GM23338 (cell line): Measurements from ENCODE around the gene SKIC2. TPM values are rescaled to one million over a fixed set of nuclear protein-coding genes. Genes with fewer than 3 reads are reported as not detected.

Source experiments
- ATAC-seq: fragments of 200-7000 bp; cut with Tn5 transposase; 3 replicates; pipeline ENCODE4 v1.9.1; 2020
- DNase-seq: peaks from one replicate; pipeline ENCODE4 v3.0.0-alpha.2; 2015; ENCODE audit warnings: low spot score
- H2AFZ ChIP-seq: fragments of 200-600 bp; sonication (generic); 2 replicates; pipeline ENCODE4 v1.8.0; 2016; ENCODE audit warnings: antibody characterized with exemption, mild to moderate bottlenecking, moderate library complexity
- H3F3A ChIP-seq: fragments of 200-600 bp; sonication (generic); replicated peaks from 2 replicates; pipeline ENCODE4 v1.8.0; 2017; ENCODE audit warnings: antibody characterized with exemption, mixed run types, low read depth
- H3K27ac ChIP-seq: fragments of 200-600 bp; sonication (generic); 2 replicates; pipeline ENCODE4 v1.6.1; 2016; ENCODE audit warnings: low read depth
- H3K27me3 ChIP-seq: fragments of 200-600 bp; sonication (generic); 2 replicates; pipeline ENCODE4 v1.8.0; 2016; ENCODE audit warnings: mild to moderate bottlenecking, mixed run types, moderate library complexity; ENCODE audit not compliant: insufficient read depth
- H3K36me3 ChIP-seq: fragments of 200-600 bp; sonication (generic); 2 replicates; pipeline ENCODE4 v1.8.0; 2016; ENCODE audit warnings: mild to moderate bottlenecking; ENCODE audit not compliant: insufficient read depth
- H3K4me1 ChIP-seq: fragments of 200-600 bp; sonication (generic); 2 replicates; pipeline ENCODE4 v1.8.0; 2016; ENCODE audit warnings: mild to moderate bottlenecking, moderate library complexity; ENCODE audit not compliant: insufficient read depth
- H3K4me2 ChIP-seq: fragments of 200-600 bp; sonication (generic); 2 replicates; pipeline ENCODE4 v1.7.1; 2017; ENCODE audit warnings: mixed run types
- H3K4me3 ChIP-seq: fragments of 200-600 bp; sonication (generic); 2 replicates; pipeline ENCODE4 v1.6.1; 2016; ENCODE audit warnings: mixed run types
- H3K79me2 ChIP-seq: fragments of 200-600 bp; sonication (generic); replicated peaks from 2 replicates; pipeline ENCODE4 v1.8.0; 2017; ENCODE audit warnings: mild to moderate bottlenecking; ENCODE audit not compliant: insufficient read depth
- H3K9me2 ChIP-seq: fragments of 200-600 bp; sonication (generic); 2 replicates; pipeline ENCODE4 v1.8.0; 2017; ENCODE audit not compliant: insufficient read depth
- H4K20me1 ChIP-seq: fragments of 200-600 bp; sonication (generic); replicated peaks from 2 replicates; pipeline ENCODE4 v1.8.0; 2017; ENCODE audit warnings: mild to moderate bottlenecking; ENCODE audit not compliant: insufficient read depth
- H3K27ac Mint-ChIP-seq: 2 replicates; pipeline ENCODE4 v1.8.0; 2020; ENCODE audit warnings: inconsistent platforms, mild to moderate bottlenecking, moderate library complexity, mixed read lengths
- H3K27me3 Mint-ChIP-seq: 3 replicates; pipeline ENCODE4 v1.8.0; 2022; ENCODE audit warnings: low read depth, mild to moderate bottlenecking, moderate library complexity, mixed read lengths, inconsistent platforms; ENCODE audit not compliant: insufficient read depth, poor library complexity
- H3K36me3 Mint-ChIP-seq: 3 replicates; pipeline ENCODE4 v1.8.0; 2021; ENCODE audit warnings: low read depth, mild to moderate bottlenecking, inconsistent platforms, moderate library complexity, mixed read lengths
- H3K4me1 Mint-ChIP-seq: 3 replicates; pipeline ENCODE4 v1.8.0; 2020; ENCODE audit warnings: mild to moderate bottlenecking, inconsistent platforms, mixed read lengths
- H3K4me3 Mint-ChIP-seq: 3 replicates; pipeline ENCODE4 v1.8.0; 2021; ENCODE audit warnings: moderate library complexity, mild to moderate bottlenecking, inconsistent platforms, mixed read lengths
- H3K9me3 Mint-ChIP-seq: 3 replicates; pipeline ENCODE4 v1.8.0; 2020; ENCODE audit warnings: moderate library complexity, mild to moderate bottlenecking, inconsistent platforms, mixed read lengths
- CREB1 ChIP-seq: fragments of 250-450 bp; sonication (Bioruptor Pico); IDR thresholded peaks from 2 replicates; pipeline ENCODE4 v1.5.0; 2020; ENCODE audit warnings: low read depth, mild to moderate bottlenecking, moderate library complexity
- EZH2 ChIP-seq: fragments of 200-600 bp; sonication (generic); IDR thresholded peaks from one replicate; pipeline ENCODE4 v1.8.0; 2017; ENCODE audit warnings: antibody characterized with exemption, mild to moderate bottlenecking, low read depth; ENCODE audit not compliant: unreplicated experiment
- EZH2phosphoT487 ChIP-seq: fragments of 200-600 bp; sonication (generic); IDR thresholded peaks from one replicate; pipeline ENCODE4 v1.8.1; 2018; ENCODE audit warnings: antibody characterized with exemption; ENCODE audit not compliant: unreplicated experiment
- NANOG ChIP-seq: IDR thresholded peaks from 2 replicates; pipeline ENCODE4 v1.6.1; 2016; ENCODE audit warnings: antibody characterized with exemption, borderline replicate concordance
- POLR2AphosphoS5 ChIP-seq: IDR thresholded peaks from 2 replicates; pipeline ENCODE4 v1.6.1; 2016; ENCODE audit warnings: antibody characterized with exemption, low read depth
- REST ChIP-seq: IDR thresholded peaks from one replicate; pipeline ENCODE4 v1.6.1; 2018; ENCODE audit warnings: antibody characterized with exemption; ENCODE audit not compliant: unreplicated experiment
- STAT1 ChIP-seq: IDR thresholded peaks from one replicate; pipeline ENCODE4 v1.6.1; 2016; ENCODE audit warnings: antibody characterized with exemption; ENCODE audit not compliant: unreplicated experiment
- ZNF331 ChIP-seq: fragments of 250-450 bp; sonication (Bioruptor Pico); IDR thresholded peaks from 2 replicates; pipeline ENCODE4 v1.5.0; 2020; ENCODE audit warnings: low read depth, mild to moderate bottlenecking, moderate library complexity
- polyA plus RNA-seq: library from polyadenylated mRNA; unstranded; fragments of >200 nt; fragmentation: Nextera tagmentation; extraction: Ambion mirVana; gene quantifications from 2 replicates; pipeline ENCODE4 v1.2.1, GENCODE V29; 2016
- total RNA-seq: library from RNA; depleted of rRNA; stranded (reverse); fragments of >200 nt; shearing (Covaris generic); gene quantifications from 2 replicates; pipeline ENCODE4 v1.2.3, GENCODE V29; 2014
- TF ChIP-seq, protein P1 (sequence below), 2 experiments: fragments of 200-600 bp in 1 of 2; sonication (generic) in 1 of 2; conservative IDR thresholded peaks; 2 replicates each; pipeline versions ENCODE4 v1.5.1 to v1.6.1; 2016 to 2017; ENCODE audit warnings: antibody characterized with exemption in 2 of 2, low read depth in 2 of 2, mild to moderate bottlenecking in 2 of 2, moderate library complexity in 1 of 2
- TF ChIP-seq, protein P2 (sequence below): IDR thresholded peaks from 2 replicates; pipeline ENCODE4 v1.6.1; 2016; ENCODE audit warnings: antibody characterized with exemption
- TF ChIP-seq, protein P3 (sequence below): fragments of 250-450 bp; sonication (Bioruptor Pico); IDR thresholded peaks from 2 replicates; pipeline ENCODE4 v1.5.0; 2020; ENCODE audit warnings: mild to moderate bottlenecking, moderate library complexity

SKIC2 gene
- total and polyA plus RNA-seq, 2 experiments from 2014 or later = 21.6 to 47.2 TPM

- Histone ChIP-seq H3K36me3 (no peaks in the 10 kb centered on the region), H3K4me1 (peaks cover 6% of the 10 kb centered on the region), H3K27ac (peak overlapping the region; percentile 89; the same call in 1 of the 2 replicates), H3K9me2 (no peaks in the 10 kb centered on the region), H3K4me3 (peak overlapping the region; percentile 76), H3K4me2 (peak overlapping the region; percentile 85), H3K27me3 (no peaks in the 10 kb centered on the region), H3F3A (peaks cover 9% of the 10 kb centered on the region), H4K20me1 (no peaks in the 10 kb centered on the region), H2AFZ (peak overlapping the region; percentile 88), H3K79me2 (peaks cover 14% of the 10 kb centered on the region)
- TF ChIP-seq STAT1 (no peak), ZNF331 (CRISPR knock-in tag) (no peak), CREB1 (CRISPR knock-in tag) (no peak), EZH2phosphoT487 (no peak), REST (no peak), NANOG (no peak), EZH2 (no peak), POLR2AphosphoS5 (no peak)
- TF ChIP-seq, protein P1, sequence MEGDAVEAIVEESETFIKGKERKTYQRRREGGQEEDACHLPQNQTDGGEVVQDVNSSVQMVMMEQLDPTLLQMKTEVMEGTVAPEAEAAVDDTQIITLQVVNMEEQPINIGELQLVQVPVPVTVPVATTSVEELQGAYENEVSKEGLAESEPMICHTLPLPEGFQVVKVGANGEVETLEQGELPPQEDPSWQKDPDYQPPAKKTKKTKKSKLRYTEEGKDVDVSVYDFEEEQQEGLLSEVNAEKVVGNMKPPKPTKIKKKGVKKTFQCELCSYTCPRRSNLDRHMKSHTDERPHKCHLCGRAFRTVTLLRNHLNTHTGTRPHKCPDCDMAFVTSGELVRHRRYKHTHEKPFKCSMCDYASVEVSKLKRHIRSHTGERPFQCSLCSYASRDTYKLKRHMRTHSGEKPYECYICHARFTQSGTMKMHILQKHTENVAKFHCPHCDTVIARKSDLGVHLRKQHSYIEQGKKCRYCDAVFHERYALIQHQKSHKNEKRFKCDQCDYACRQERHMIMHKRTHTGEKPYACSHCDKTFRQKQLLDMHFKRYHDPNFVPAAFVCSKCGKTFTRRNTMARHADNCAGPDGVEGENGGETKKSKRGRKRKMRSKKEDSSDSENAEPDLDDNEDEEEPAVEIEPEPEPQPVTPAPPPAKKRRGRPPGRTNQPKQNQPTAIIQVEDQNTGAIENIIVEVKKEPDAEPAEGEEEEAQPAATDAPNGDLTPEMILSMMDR (conservative IDR thresholded peaks at IDR 0.05; ENCODE audit: low read depth in 2 of 2) = no peak
- TF ChIP-seq, protein P2, sequence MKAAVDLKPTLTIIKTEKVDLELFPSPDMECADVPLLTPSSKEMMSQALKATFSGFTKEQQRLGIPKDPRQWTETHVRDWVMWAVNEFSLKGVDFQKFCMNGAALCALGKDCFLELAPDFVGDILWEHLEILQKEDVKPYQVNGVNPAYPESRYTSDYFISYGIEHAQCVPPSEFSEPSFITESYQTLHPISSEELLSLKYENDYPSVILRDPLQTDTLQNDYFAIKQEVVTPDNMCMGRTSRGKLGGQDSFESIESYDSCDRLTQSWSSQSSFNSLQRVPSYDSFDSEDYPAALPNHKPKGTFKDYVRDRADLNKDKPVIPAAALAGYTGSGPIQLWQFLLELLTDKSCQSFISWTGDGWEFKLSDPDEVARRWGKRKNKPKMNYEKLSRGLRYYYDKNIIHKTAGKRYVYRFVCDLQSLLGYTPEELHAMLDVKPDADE = no peak
- TF ChIP-seq, protein P3, sequence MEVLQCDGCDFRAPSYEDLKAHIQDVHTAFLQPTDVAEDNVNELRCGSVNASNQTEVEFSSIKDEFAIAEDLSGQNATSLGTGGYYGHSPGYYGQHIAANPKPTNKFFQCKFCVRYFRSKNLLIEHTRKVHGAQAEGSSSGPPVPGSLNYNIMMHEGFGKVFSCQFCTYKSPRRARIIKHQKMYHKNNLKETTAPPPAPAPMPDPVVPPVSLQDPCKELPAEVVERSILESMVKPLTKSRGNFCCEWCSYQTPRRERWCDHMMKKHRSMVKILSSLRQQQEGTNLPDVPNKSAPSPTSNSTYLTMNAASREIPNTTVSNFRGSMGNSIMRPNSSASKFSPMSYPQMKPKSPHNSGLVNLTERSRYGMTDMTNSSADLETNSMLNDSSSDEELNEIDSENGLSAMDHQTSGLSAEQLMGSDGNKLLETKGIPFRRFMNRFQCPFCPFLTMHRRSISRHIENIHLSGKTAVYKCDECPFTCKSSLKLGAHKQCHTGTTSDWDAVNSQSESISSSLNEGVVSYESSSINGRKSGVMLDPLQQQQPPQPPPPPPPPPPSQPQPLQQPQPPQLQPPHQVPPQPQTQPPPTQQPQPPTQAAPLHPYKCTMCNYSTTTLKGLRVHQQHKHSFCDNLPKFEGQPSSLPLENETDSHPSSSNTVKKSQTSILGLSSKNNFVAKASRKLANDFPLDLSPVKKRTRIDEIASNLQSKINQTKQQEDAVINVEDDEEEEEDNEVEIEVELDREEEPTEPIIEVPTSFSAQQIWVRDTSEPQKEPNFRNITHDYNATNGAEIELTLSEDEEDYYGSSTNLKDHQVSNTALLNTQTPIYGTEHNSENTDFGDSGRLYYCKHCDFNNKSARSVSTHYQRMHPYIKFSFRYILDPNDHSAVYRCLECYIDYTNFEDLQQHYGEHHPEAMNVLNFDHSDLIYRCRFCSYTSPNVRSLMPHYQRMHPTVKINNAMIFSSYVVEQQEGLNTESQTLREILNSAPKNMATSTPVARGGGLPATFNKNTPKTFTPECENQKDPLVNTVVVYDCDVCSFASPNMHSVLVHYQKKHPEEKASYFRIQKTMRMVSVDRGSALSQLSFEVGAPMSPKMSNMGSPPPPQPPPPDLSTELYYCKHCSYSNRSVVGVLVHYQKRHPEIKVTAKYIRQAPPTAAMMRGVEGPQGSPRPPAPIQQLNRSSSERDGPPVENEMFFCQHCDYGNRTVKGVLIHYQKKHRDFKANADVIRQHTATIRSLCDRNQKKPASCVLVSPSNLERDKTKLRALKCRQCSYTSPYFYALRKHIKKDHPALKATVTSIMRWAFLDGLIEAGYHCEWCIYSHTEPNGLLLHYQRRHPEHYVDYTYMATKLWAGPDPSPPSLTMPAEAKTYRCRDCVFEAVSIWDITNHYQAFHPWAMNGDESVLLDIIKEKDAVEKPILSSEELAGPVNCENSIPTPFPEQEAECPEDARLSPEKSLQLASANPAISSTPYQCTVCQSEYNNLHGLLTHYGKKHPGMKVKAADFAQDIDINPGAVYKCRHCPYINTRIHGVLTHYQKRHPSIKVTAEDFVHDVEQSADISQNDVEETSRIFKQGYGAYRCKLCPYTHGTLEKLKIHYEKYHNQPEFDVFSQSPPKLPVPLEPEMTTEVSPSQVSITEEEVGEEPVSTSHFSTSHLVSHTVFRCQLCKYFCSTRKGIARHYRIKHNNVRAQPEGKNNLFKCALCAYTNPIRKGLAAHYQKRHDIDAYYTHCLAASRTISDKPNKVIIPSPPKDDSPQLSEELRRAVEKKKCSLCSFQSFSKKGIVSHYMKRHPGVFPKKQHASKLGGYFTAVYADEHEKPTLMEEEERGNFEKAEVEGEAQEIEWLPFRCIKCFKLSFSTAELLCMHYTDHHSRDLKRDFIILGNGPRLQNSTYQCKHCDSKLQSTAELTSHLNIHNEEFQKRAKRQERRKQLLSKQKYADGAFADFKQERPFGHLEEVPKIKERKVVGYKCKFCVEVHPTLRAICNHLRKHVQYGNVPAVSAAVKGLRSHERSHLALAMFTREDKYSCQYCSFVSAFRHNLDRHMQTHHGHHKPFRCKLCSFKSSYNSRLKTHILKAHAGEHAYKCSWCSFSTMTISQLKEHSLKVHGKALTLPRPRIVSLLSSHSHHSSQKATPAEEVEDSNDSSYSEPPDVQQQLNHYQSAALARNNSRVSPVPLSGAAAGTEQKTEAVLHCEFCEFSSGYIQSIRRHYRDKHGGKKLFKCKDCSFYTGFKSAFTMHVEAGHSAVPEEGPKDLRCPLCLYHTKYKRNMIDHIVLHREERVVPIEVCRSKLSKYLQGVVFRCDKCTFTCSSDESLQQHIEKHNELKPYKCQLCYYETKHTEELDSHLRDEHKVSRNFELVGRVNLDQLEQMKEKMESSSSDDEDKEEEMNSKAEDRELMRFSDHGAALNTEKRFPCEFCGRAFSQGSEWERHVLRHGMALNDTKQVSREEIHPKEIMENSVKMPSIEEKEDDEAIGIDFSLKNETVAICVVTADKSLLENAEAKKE (CRISPR knock-in tag) = no peak
- Mint-ChIP-seq H3K36me3 (peaks cover 53% of the 10 kb centered on the region), H3K9me3 (peaks cover 32% of the 10 kb centered on the region), H3K27ac (peak overlapping the region; percentile 99), H3K4me1 (peaks cover 8% of the 10 kb centered on the region), H3K4me3 (peak overlapping the region; percentile 89), H3K27me3 (peaks cover 21% of the 10 kb centered on the region)
- DNase-seq (no peak), ATAC-seq (no peak)
Observed at GRCh38 chr6:31972709-31973350, 13.9 kb downstream of the SKIC2 start.
